ENCODE measurements around the gene NOC4L.

Gene NOC4L

GRCh38 chr12:132201391-132202120 lies 57.3 kb downstream of the NOC4L start:
- no peak for DNase-seq

Measured in CD4-positive, alpha-beta T cell treated with Interleukin-21 for 1 hour (primary cell).